Peyer's patch (tissue), 4 donors: ENCODE measurements around the gene ZC3H7A.

Experiments used
- CTCF ChIP-seq, 6 experiments: fragments of 450-650 bp in 4 of 6; fragments of 200-600 bp in 2 of 6; sonication (generic) in 1 of 6; IDR thresholded peaks; one replicate each; pipeline ENCODE4 v1.5.1; 2017 to 2019; ENCODE audit warnings: antibody characterized with exemption in 6 of 6, mild to moderate bottlenecking in 3 of 6, moderate library complexity in 1 of 6
- POLR2A ChIP-seq, 2 donors: fragments of 450-650 bp; IDR thresholded peaks; one replicate each; pipeline ENCODE4 v1.5.1; 2017; ENCODE audit warnings: antibody characterized with exemption in 2 of 2, mild to moderate bottlenecking in 2 of 2, moderate library complexity in 2 of 2

DNA sequence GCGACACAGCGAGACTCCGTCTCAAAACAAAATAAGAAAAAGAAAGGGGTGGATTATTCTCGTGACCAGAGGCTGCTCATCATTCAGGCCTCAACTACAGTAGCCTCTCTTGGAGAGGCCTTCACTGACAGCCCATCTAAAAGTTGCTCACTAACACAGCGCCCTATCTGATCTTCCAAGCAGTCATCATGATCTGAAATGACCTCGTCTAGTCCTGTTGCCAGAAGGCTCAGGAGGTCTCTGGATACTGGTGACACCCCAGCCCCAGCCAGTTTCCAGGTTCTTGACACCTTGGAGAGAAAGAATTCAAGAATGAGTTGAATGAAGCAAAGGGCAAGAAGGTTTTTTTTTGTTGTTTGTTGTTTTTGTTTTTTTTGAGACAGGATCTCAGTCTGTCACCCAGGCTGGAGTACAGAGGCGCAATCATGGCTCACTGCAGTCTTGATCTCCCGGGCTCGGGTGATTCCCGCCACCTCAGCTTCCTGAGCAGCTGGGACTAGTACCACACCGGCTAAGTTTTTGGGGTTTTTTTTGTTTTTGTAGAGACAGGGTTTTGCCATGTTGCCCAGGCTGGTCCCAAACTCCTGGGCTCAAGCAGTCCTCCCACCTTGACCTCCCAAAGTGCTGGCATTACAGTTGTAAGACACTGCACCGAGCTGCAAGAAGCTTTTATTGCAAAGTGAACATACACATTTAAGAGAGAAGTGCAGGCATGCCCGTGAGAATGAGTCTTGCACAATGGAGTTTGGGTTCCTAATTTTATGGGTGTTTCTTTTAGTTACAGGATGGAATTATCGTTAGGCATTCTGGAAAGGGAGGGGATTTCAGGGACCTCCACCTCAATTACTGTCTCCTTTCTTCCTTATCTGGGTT lies 2.7 kb upstream of the ZC3H7A start:
- no peak for TF ChIP-seq CTCF (IDR thresholded peaks at IDR 0.05)
- TF ChIP-seq POLR2A (IDR thresholded peaks at IDR 0.05), result no peak
